Keratinocyte (primary cell): ENCODE measurements around the gene PLEK. TPM values are rescaled to one million over a fixed set of nuclear protein-coding genes. Genes with fewer than 3 reads are reported as not detected.
A peak's percentile ranks its signal among the peaks of the same experiment; 100 is the strongest.

Source experiments
- DNase-seq: peaks from one replicate; pipeline ENCODE4 v3.0.0-alpha.2; 2011; ENCODE audit warnings: low read depth, missing footprints, low spot score
- FAIRE-seq: peaks from 2 replicates; lab custom pipeline; 2011; peaks lifted over from hg19 to GRCh38; lab: Jason Lieb, UNC
- H2AFZ ChIP-seq: 2 replicates; pipeline ENCODE4 v1.6.0; 2012; ENCODE audit warnings: low read length, control low read depth, inconsistent platforms; ENCODE audit not compliant: control insufficient read depth
- H3K27ac ChIP-seq: 2 replicates; pipeline ENCODE4 v1.5.1; 2011; ENCODE audit warnings: low read length; ENCODE audit not compliant: control insufficient read depth, insufficient read depth
- H3K27me3 ChIP-seq: 3 replicates; pipeline ENCODE4 v1.6.0; 2011; ENCODE audit warnings: low read length; ENCODE audit not compliant: control insufficient read depth, insufficient read depth; ENCODE audit errors: extremely low read depth
- H3K36me3 ChIP-seq, 2 experiments: 2 replicates in 1 of 2; 3 replicates in 1 of 2; pipeline ENCODE4 v1.5.1; 2011; ENCODE audit warnings: low read length in 2 of 2, mild to moderate bottlenecking in 1 of 2; ENCODE audit not compliant: control insufficient read depth in 2 of 2, insufficient read depth in 2 of 2; ENCODE audit errors: extremely low read depth in 1 of 2
- H3K4me1 ChIP-seq: 3 replicates; pipeline ENCODE4 v1.5.1; 2011; ENCODE audit warnings: low read length; ENCODE audit not compliant: control insufficient read depth, insufficient read depth; ENCODE audit errors: extremely low read depth
- H3K4me2 ChIP-seq: 3 replicates; pipeline ENCODE4 v1.6.0; 2011; ENCODE audit warnings: low read depth, low read length; ENCODE audit not compliant: control insufficient read depth, insufficient read depth; ENCODE audit errors: extremely low read depth
- H3K4me3 ChIP-seq, 3 experiments: fragments of 200-600 bp in 1 of 3; sonication (generic) in 1 of 3; 2 replicates in 2 of 3; 3 replicates in 1 of 3; pipeline ENCODE4 v1.5.1; 2011 to 2016; ENCODE audit warnings: low read length in 3 of 3, mild to moderate bottlenecking in 3 of 3, control low read depth in 2 of 3, inconsistent platforms in 1 of 3, low read depth in 1 of 3, mixed read lengths in 1 of 3, mixed run types in 1 of 3, moderate library complexity in 1 of 3; ENCODE audit not compliant: control insufficient read depth in 2 of 3, insufficient read depth in 2 of 3; ENCODE audit errors: extremely low read depth in 1 of 3
- H3K79me2 ChIP-seq: 2 replicates; pipeline ENCODE4 v1.6.0; 2012; ENCODE audit warnings: low read length; ENCODE audit not compliant: control insufficient read depth, insufficient read depth
- H3K9ac ChIP-seq: 3 replicates; pipeline ENCODE4 v1.6.0; 2011; ENCODE audit warnings: low read length; ENCODE audit not compliant: control insufficient read depth, insufficient read depth; ENCODE audit errors: extremely low read depth
- H3K9me1 ChIP-seq: 3 replicates; pipeline ENCODE4 v1.6.0; 2011; ENCODE audit warnings: low read length; ENCODE audit not compliant: control insufficient read depth, insufficient read depth; ENCODE audit errors: extremely low read depth
- H3K9me3 ChIP-seq: 2 replicates; pipeline ENCODE4 v1.5.1; 2012; ENCODE audit warnings: low read depth, low read length; ENCODE audit not compliant: control insufficient read depth
- H4K20me1 ChIP-seq: 3 replicates; pipeline ENCODE4 v1.6.0; 2011; ENCODE audit warnings: low read length; ENCODE audit not compliant: control insufficient read depth, insufficient read depth; ENCODE audit errors: extremely low read depth
- EZH2 ChIP-seq: IDR thresholded peaks from one replicate; pipeline ENCODE4 v1.6.1; 2012; ENCODE audit warnings: inconsistent platforms, mild to moderate bottlenecking, low read length, moderate library complexity
- dilution Hi-C: fragments of 300-500 bp; cut with MboI; formaldehyde crosslinking; loops from one replicate; pipeline ENCODE4 v1.7.0; 2020; ENCODE audit warnings: low sequenced_read_pairs; ENCODE audit not compliant: extremely low pct_ligation_motif_present
- polyA plus RNA-seq, 5 experiments: library from polyadenylated mRNA; depleted of rRNA in 3 of 5; stranded (reverse) in 3 of 5; stranded (forward) in 1 of 5; unstranded in 1 of 5; fragments of >200 nt; gene quantifications; 1 replicate in 1 of 5; 2 replicates in 3 of 5; 3 replicates in 1 of 5; pipeline versions ENCODE4 v1.2.1 to v1.2.3, GENCODE V29; 2011 to 2012; ENCODE audit warnings: missing spikeins in 2 of 5, low read depth in 1 of 5, low replicate concordance in 1 of 5
- TF ChIP-seq, protein P1 (sequence below), 3 experiments: IDR thresholded peaks in 1 of 3; conservative IDR thresholded peaks in 1 of 3; optimal IDR thresholded peaks in 1 of 3; 2 replicates in 2 of 3; 3 replicates in 1 of 3; pipeline versions ENCODE3 to v1.5.1; 2011; ENCODE audit warnings: low read length in 3 of 3, mild to moderate bottlenecking in 3 of 3, moderate library complexity in 2 of 3, control low read depth in 1 of 3, inconsistent platforms in 1 of 3; ENCODE audit not compliant: insufficient read depth in 2 of 3; ENCODE audit errors: extremely low read depth in 1 of 3

Gene PLEK
- polyA plus RNA-seq, 1 donor (not counting 4 experiments of a cell fraction or from before 2014, with no cell fraction given) = 0.04 TPM

DNA sequence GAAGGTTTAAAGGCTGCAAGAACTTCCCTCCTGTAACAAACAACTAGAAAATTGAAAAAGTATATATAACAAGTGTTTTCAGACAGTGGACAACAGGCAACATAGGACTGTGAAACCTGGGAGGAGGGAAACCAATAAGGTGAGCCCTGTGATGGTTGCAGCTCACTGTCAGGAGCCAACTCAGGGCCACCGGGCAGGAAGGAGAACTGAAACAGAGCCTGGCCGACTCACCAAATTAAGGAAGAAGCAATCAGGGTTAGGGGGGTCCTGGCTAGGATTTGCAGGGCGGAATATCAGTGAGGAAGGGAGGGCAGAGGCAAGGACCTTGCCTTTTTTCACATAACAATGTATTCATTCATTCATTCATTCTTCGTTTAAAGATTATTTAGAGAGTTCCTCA lies 23.5 kb upstream of the PLEK start:
- Histone ChIP-seq H3K36me3 (no peaks in the 10 kb centered on the region), H4K20me1 (no peaks in the 10 kb centered on the region), H3K9ac (no peak overlapping the region), H3K4me1 (peaks cover 7% of the 10 kb centered on the region), H3K27ac (no peak overlapping the region), H3K9me3 (no peaks in the 10 kb centered on the region), H3K9me1 (no peaks in the 10 kb centered on the region), H3K4me3 (no peak overlapping the region), H2AFZ (no peak overlapping the region), H3K4me2 (no peak overlapping the region), H3K79me2 (no peaks in the 10 kb centered on the region), H3K27me3 (no peaks in the 10 kb centered on the region)
- dilution Hi-C loops = no loop called here
- no peak for DNase-seq
- TF ChIP-seq, protein P1, sequence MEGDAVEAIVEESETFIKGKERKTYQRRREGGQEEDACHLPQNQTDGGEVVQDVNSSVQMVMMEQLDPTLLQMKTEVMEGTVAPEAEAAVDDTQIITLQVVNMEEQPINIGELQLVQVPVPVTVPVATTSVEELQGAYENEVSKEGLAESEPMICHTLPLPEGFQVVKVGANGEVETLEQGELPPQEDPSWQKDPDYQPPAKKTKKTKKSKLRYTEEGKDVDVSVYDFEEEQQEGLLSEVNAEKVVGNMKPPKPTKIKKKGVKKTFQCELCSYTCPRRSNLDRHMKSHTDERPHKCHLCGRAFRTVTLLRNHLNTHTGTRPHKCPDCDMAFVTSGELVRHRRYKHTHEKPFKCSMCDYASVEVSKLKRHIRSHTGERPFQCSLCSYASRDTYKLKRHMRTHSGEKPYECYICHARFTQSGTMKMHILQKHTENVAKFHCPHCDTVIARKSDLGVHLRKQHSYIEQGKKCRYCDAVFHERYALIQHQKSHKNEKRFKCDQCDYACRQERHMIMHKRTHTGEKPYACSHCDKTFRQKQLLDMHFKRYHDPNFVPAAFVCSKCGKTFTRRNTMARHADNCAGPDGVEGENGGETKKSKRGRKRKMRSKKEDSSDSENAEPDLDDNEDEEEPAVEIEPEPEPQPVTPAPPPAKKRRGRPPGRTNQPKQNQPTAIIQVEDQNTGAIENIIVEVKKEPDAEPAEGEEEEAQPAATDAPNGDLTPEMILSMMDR (optimal IDR thresholded peaks at IDR 0.05 in 1 of 3, IDR thresholded peaks at IDR 0.05 in 1 of 3, conservative IDR thresholded peaks at IDR 0.05 in 1 of 3; ENCODE audit: extremely low read depth in 1 of 3, insufficient read depth in 2 of 3, low read length in 3 of 3) = no peak
- TF ChIP-seq EZH2 = no peak
- FAIRE-seq = no peak

DNA sequence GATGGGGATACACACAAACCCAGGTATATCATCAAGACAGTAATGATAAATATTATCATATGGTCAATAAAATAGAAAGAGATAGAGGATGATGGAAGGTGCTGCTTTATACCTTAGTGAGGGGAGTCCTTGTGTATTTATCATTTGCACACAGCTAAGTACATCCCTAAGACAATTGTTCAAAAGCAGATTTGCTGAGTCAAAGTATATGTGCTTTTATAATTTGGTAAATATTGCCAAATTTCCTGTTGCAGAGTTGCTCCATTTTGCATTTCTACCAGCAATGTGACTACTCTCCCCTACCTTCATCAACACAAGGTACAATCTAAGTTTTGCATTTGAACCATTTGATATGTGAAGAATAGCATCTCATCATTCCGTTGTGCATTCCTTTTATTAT lies 22.6 kb upstream of the PLEK start:
- Histone ChIP-seq H4K20me1 (no peaks in the 10 kb centered on the region), H2AFZ (no peak overlapping the region), H3K79me2 (no peaks in the 10 kb centered on the region), H3K9me1 (no peaks in the 10 kb centered on the region), H3K27me3 (no peaks in the 10 kb centered on the region), H3K4me2 (no peak overlapping the region), H3K9me3 (no peaks in the 10 kb centered on the region), H3K36me3 (no peaks in the 10 kb centered on the region), H3K27ac (no peak overlapping the region), H3K9ac (no peak overlapping the region), H3K4me3 (no peak overlapping the region), H3K4me1 (peaks cover 4% of the 10 kb centered on the region)
- peak; percentile 29 for FAIRE-seq
- TF ChIP-seq, protein P1 (optimal IDR thresholded peaks at IDR 0.05 in 1 of 3, IDR thresholded peaks at IDR 0.05 in 1 of 3, conservative IDR thresholded peaks at IDR 0.05 in 1 of 3; ENCODE audit: extremely low read depth in 1 of 3, insufficient read depth in 2 of 3, low read length in 3 of 3) = no peak
- TF ChIP-seq EZH2 = no peak
- dilution Hi-C loops = no loop called here
- DNase-seq = no peak
